Measurements from ENCODE around the gene SENP1.

GRCh38 chr12:48022676-48023385 lies 83.0 kb downstream of the SENP1 start:
- TF ChIP-seq CTCF (IDR thresholded peaks at IDR 0.05) (no peak), POLR2A (IDR thresholded peaks at IDR 0.05) (no peak)
